Body of pancreas (tissue), 4 donors: ENCODE measurements around the gene SLC9A9.
"Not testable (repeated sequence)": the region's sequence is repeated elsewhere in the genome, so short reads cannot be mapped to it uniquely, and the experiment has no call there.

Experiments used
- CTCF ChIP-seq, 7 experiments: fragments of 450-650 bp in 4 of 7; fragments of 200-600 bp in 3 of 7; sonication (generic) in 3 of 7; IDR thresholded peaks; one replicate each; pipeline ENCODE4 v1.5.1; 2016 to 2019; ENCODE audit warnings: antibody characterized with exemption in 7 of 7
- POLR2A ChIP-seq, 3 donors: fragments of 450-650 bp; IDR thresholded peaks; one replicate each; pipeline ENCODE4 v1.6.1; 2016; ENCODE audit warnings: antibody characterized with exemption in 3 of 3, mild to moderate bottlenecking in 2 of 3

- TF ChIP-seq POLR2A, CTCF (IDR thresholded peaks at IDR 0.05): not testable (repeated sequence)
Observed at GRCh38 chr3:143801046-143801445, 47.2 kb downstream of the SLC9A9 start.
